Upper lobe of left lung (tissue), 4 donors: ENCODE results near the gene TNFRSF14.

Experiments used
- POLR2A ChIP-seq, 4 donors: fragments of 450-650 bp; IDR thresholded peaks; one replicate each; pipeline ENCODE4 v1.5.1; 2016 to 2017; ENCODE audit warnings: antibody characterized with exemption in 4 of 4, mild to moderate bottlenecking in 2 of 4
- TF ChIP-seq, protein P1 (sequence below), 6 experiments: fragments of 450-650 bp in 4 of 6; fragments of 200-600 bp in 2 of 6; sonication (generic) in 2 of 6; IDR thresholded peaks; one replicate each; pipeline ENCODE4 v1.5.1; 2016 to 2019; ENCODE audit warnings: antibody characterized with exemption in 6 of 6

GRCh38 chr1:2595261-2595811 is 39.2 kb downstream of the TNFRSF14 start:
- TF ChIP-seq POLR2A (IDR thresholded peaks at IDR 0.05): no peak
- TF ChIP-seq, protein P1, sequence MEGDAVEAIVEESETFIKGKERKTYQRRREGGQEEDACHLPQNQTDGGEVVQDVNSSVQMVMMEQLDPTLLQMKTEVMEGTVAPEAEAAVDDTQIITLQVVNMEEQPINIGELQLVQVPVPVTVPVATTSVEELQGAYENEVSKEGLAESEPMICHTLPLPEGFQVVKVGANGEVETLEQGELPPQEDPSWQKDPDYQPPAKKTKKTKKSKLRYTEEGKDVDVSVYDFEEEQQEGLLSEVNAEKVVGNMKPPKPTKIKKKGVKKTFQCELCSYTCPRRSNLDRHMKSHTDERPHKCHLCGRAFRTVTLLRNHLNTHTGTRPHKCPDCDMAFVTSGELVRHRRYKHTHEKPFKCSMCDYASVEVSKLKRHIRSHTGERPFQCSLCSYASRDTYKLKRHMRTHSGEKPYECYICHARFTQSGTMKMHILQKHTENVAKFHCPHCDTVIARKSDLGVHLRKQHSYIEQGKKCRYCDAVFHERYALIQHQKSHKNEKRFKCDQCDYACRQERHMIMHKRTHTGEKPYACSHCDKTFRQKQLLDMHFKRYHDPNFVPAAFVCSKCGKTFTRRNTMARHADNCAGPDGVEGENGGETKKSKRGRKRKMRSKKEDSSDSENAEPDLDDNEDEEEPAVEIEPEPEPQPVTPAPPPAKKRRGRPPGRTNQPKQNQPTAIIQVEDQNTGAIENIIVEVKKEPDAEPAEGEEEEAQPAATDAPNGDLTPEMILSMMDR (IDR thresholded peaks at IDR 0.05): no peak
